Measurements from ENCODE around the gene PIGT.

Gene PIGT

GRCh38 chr20:45415822-45416637 is at the start of gene PIGT:
PIGT (plus strand) TSS chr20:45416141; CDS start chr20:45416157, 16 bp downstream.
- DNase-seq: peak; percentile 81 to 91 (median 90)

GRCh38 chr20:45366192-45366591 is 49.7 kb upstream of the PIGT start:
- DNase-seq: no peak

- DNase-seq: no peak
Observed at GRCh38 chr20:45366631-45367030, 49.3 kb upstream of the PIGT start.

- no peak for DNase-seq
Observed at GRCh38 chr20:45367126-45367525, 48.8 kb upstream of the PIGT start.

DNA sequence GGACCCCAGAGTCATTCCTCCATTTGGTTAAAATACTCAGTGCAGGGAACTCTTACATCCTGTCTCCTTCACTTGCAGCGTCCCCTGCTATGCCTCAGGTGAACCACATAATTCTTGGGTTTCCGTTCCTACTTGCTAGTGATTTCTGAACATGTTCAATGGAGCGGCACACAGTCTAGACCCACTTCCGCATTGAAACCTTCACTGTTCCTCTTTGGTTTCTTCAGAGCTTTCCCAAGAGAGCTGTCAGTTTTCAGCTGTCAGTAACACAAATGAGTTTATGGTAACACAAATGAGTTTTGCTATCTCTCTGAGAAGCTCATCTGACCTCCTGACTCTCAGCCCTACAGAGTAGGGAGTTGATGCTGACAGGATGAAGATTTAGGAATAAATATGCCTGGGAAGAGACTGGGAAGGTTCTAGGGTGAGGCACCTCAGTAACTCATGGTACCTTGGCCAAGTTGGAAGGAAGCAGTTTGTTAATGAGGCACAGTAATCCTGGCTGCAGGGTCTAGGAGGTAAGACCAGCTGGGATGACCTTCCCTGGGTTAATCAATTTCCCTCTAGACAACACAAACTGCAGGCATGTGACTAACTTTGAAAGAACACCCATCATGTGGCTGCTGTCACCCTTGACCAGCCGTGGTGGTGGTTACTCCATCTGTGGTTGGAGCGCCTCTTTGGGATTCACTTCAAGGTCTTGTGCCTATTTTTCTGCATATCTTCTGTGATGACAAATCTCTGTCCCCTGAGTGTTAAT is 47.5 kb upstream of the PIGT start:
- peak in 4 of 6 experiments; percentile 5 to 58 (median 54) for DNase-seq

DNA sequence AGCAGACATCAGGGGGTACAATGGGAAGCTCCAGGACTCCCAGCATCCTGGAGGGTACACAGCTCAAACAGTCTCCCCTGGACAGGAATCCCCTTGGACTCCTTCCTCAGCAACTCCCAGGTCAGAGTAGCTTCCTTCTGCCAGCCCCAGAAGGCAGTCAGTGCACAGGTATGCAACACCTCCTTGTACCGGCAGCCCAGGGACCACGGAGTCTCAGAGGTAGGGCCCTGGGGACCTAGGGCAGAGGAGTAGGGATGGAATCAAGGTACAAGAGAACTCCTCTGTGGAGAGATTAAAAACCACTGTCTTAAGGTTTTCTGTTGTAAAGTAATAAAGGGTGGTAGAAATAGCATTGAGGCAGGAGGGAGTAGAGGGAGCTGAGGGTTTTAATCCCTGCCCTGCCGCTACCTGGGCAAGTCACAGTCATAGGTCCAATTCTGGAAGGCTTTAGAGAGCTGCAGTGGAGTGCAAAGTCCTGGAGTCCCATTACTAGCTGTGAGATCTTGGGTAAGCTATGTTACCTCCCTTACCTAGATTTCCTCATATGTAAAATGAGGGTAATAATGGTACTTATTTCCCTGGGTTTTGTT is 45.3 kb upstream of the PIGT start:
- no peak for DNase-seq

- no peak for DNase-seq
Observed at GRCh38 chr20:45372241-45372640, 43.7 kb upstream of the PIGT start.

DNA sequence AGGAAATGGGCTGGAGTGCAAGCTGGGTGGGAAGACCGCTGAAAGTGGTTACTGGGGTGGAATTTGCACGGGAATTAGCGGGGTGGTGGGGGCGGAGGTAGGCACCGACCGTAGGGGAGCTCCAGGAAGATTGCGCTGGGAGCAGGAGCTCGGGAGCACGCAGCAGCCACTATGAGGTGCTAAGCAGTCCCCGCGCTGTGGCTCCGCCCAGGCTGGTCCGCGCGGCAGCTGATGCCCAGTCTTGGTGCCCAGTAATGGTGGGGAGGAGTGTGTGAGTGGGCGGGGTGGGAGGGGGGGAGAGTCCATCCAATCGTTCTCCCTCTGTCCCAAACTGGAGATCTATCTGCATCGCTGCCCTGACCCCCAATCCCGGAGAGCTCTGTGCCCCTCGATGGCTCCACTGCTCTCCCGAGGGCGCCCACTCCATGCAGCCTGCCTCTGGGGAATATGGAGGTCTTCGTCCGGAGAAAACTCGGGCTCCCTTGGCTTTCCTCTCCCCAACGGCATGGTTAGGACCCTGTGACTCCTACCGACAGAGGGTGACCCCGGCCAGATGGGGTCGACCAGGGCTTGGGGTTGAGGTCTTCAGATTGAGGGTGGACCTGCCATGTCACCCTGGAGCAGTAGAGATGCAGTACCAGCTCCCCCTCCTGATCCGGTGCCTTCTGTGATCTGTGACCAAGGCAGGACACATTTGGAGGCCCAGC is 43.1 kb upstream of the PIGT start:
- DNase-seq: no peak

DNA sequence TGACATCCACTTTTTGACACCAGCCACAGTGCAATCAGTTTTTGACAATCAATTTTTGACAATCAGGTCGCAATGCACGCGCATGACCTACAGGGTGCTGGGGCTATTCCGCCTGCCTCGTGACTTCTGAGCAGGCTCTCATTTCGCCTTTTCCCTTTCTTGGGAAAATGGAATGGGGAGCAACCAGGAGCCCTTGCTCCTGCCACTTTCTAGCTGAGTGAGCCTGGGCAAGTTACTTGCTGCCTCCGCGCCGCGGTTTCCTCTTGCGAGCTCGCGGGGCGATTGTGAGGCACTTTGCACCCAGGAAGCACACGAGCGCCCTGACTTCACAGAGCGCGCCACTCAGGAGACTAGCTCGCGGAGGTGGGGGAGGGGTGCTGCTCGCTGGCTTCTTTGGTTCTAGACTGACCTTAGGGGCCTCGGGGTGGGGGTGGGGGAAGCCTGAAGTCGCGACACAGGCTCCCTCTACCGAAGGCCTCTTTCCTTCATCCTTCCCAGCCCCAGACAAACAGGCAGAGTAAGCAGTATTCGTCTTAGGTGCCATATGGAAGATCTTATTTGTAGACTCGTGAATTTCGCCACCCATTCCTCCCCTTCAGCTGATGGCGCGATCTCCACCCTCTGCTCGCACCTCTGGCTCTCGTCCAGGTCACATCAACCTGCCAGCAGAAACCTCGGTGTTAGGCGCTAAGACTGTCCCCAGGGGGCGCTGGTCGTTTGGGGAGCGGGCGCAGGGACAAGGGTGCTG is 42.4 kb upstream of the PIGT start:
- DNase-seq: peak; percentile 77 to 91 (median 84)

- no peak for DNase-seq
Observed at GRCh38 chr20:45374101-45374467, 41.9 kb upstream of the PIGT start.

GRCh38 chr20:45374966-45375365 is 41.0 kb upstream of the PIGT start:
- DNase-seq: no peak

DNA sequence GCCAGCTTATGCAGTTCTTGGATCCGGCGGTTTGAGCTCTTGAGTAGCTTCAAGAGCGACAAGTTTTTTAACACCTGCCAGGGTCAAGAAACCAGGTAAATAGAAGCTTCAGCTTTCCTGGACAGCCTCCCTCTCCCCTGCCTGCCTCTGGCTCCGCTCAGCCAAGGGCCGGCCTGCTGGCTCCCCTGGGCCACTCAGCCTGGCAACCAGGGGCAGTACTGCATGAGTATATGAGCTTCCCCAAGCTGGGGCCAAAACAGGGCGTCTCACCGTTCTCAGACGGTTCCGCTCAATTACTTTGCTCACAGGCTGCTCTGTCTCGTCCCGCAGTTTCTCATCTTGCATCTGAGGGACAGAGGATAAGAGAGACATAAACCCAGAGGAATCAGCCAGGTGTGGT is 38.7 kb upstream of the PIGT start:
- DNase-seq: no peak

GRCh38 chr20:45378191-45378590 is 37.8 kb upstream of the PIGT start, which contains the start of gene TP53TG5:
TP53TG5 (minus strand) TSS chr20:45378325; CDS start chr20:45378236, 89 bp downstream.
- DNase-seq: no peak

GRCh38 chr20:45387274-45387673 is 28.7 kb upstream of the PIGT start:
- no peak for DNase-seq

DNA sequence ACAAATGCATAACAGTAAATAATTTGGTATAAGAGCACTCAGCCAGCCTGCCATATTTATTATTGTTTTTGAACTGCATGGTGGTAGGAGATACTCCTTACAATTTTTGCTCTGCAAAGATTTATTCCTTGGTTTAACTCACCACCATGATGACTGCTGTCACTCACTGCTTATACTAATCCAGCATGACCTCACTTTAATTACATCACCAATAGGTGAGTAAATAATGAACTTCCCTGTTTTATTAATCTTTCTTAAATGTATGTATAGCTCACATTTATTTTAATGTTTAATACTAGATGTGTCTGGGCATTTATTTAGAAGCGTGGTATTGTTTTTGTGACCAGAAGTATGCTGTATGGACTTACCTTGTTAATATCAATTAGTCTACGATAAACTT is 25.0 kb upstream of the PIGT start:
- no peak for DNase-seq

GRCh38 chr20:45391559-45391958 is 24.4 kb upstream of the PIGT start:
- no peak for DNase-seq

GRCh38 chr20:45392733-45393132 is 23.2 kb upstream of the PIGT start:
- DNase-seq: no peak

- no peak for DNase-seq
Observed at GRCh38 chr20:45394221-45395113, 21.5 kb upstream of the PIGT start.

DNA sequence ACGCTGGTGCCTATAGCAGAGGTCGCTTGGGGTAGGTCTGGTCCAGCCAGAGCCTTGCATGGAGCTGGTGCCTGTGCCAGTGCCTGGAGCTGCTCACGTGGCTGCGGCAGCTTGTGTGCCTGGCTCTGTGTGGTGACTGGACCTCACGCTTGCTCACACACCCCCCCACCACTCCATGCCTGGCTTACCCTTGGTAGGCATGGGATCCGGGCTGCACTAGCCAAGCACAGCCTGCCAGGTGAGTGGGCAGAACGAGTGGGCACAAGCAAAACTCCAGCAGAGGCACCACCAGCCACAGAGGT is 20.9 kb upstream of the PIGT start:
- DNase-seq: no peak

DNA sequence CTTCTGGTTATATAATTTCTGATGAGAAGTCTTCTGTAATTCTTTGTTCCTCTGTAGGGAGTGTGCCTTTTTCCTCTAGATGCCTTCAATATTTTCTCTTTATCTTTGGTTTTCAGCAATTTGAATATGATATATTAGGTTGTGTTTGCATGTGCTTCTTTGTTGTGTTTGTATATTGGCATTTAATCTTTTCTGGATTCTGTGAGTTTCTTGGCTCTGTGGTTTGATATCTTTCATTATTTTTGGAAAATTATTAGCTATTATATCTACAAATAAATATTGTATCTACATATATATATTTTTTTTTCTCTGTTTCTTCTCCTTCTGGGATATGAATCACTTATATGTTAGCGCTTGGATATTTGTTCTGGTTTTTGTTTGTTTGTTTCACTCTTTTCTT is 16.9 kb upstream of the PIGT start:
- no peak for DNase-seq

DNA sequence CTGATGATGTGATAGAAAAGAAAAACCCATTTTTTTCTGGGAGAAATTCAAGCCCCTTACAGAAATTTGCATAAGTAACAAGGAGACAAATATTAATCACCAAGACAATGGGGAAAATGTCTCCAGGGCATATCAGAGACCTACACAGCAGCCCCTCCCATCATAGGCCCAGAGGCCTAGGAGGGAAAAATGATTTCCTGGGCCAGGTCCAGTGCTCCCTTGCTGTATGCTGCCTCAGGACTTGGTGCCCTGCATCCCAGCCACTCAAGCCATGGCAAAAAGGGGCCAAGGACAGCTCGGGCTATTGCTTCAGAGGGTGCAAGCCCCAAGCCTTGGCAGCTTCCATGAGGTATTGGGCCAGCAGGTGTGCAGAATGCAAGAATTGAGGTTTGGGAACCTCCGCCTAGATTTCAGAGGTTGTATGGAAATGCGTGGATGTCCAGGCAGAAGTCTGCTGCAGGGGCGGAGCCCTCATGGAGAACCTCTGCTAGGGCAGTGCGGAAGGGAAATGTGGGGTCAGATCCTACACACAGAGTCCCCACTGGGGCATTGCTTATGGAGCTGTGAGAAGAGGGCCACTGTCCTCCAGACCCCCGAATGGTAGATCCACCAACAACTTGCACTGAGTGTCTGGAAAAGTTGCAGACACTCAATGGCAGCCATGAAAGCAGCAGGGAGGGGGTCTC is 15.5 kb upstream of the PIGT start:
- DNase-seq: no peak
